Mucosa of rectum (tissue), 2 donors: ENCODE results near the gene SPATA31A3.
"Not testable (repeated sequence)": the region's sequence is repeated elsewhere in the genome, so short reads cannot be mapped to it uniquely, and the experiment has no call there.

Source experiments
- H3K27ac ChIP-seq, 2 donors: one replicate each; pipeline ENCODE4 v1.7.0; 2013; ENCODE audit warnings: inconsistent platforms in 2 of 2, low read depth in 2 of 2, low read length in 2 of 2
- H3K27me3 ChIP-seq, 2 donors: one replicate each; pipeline ENCODE4 v1.7.0; 2013; ENCODE audit warnings: low read length in 2 of 2; ENCODE audit not compliant: control insufficient read depth in 2 of 2, insufficient read depth in 2 of 2
- H3K36me3 ChIP-seq, 2 donors: one replicate each; pipeline ENCODE4 v1.7.0; 2013; ENCODE audit warnings: low read length in 2 of 2; ENCODE audit not compliant: control insufficient read depth in 2 of 2, insufficient read depth in 2 of 2
- H3K4me1 ChIP-seq, 2 donors: one replicate each; pipeline ENCODE4 v1.7.0; 2013; ENCODE audit warnings: low read length in 2 of 2, mild to moderate bottlenecking in 1 of 2; ENCODE audit not compliant: control insufficient read depth in 2 of 2, insufficient read depth in 2 of 2
- H3K4me3 ChIP-seq, 2 donors: one replicate each; pipeline ENCODE4 v1.7.0; 2013; ENCODE audit warnings: low read length in 2 of 2
- H3K9ac ChIP-seq, 2 donors: one replicate each; pipeline ENCODE4 v1.7.0; 2013; ENCODE audit warnings: low read length in 2 of 2, low read depth in 1 of 2, mild to moderate bottlenecking in 1 of 2
- H3K9me3 ChIP-seq, 2 donors: one replicate each; pipeline ENCODE4 v1.7.0; 2013; ENCODE audit warnings: low read length in 2 of 2; ENCODE audit not compliant: control insufficient read depth in 2 of 2
- donor health status: healthy.
- donor health status: Normal muscosa, but diverticular disease.

The SPATA31A3 gene

DNA sequence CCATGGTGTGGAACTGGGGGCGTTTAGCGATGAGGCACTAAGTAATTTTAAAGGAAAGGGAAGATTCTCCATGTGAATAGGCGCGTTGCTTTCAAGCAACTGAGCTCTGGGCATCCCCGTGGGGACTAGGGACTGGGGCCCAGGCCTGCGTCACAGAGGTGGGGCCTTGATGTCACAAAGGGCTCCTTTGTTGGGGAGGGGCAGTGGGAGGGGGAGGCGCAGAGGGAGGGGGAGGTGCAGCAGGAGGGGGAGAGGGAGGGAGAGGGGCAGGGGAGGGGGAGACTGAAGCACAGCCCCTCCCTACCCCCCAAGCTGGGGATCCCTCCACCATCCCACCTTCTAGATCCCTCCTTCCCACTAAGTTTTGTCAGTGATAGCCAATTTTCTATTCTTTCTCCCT is at the start of gene SPATA31A3:
Gene SPATA31A3, minus strand, starts transcription at position 101 of the 400 bp plus-strand sequence. Its CDS starts 29 bp downstream, at position 72.
- H3K27me3 ChIP-seq, H3K9ac ChIP-seq, H3K36me3 ChIP-seq, H3K27ac ChIP-seq, H3K9me3 ChIP-seq, H3K4me3 ChIP-seq, H3K4me1 ChIP-seq: not testable (repeated sequence)

DNA sequence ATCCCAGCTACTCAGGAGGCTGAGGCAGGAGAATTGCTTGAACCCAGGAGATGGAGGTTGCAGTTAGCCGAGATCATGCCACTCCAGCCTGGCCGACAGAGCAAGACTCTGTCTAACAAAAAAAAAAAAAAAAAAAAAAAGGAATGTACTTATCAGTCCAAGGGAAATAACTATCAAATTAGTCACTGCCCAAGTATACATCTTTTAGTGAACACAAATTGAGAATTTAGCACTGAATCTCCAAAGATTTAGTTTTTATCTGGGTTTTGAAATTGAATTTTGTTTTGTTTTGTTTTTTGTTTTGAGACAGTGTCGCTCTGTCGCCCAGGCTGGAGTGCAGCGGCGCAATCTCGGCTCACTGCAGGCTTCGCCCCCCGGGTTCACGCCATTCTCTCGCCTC is 39.8 kb downstream of the SPATA31A3 start:
- H3K36me3 ChIP-seq, H3K4me1 ChIP-seq: not testable (repeated sequence)

DNA sequence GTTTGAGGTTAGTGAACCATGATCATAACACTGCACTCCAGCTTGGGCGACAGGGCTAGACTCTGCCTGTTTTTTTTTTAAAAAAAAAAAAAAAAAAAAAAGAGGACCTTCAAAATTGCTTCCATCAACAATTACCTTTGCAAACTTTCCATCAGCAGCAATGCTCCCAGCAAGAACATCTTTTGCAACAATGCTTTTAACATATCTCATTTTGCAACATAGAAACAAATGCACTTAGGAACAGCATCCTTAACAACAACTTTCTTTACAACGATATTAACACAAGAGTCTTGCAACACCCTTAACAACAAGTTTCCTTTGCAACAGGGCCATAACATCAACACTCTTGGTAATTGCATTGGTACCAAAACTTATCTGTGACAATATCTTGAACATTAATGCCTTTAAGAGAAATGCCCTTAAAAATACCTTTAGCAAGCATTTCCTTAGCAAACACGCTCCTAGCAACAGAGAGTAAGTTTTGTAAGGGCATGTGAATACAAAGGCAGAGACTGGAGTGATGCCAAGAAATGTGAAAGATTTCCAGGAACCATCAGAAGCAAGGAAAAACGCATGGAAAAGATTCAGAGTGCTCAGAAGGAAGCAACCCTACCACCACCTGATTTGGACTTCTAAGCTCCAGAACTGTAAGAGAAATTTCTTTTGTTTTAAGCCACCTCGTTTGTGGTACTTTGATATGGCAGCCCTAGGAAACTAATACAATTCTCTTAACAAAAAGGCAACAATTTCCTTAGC is 49.8 kb downstream of the SPATA31A3 start:
- H3K4me1 ChIP-seq, H3K9ac ChIP-seq, H3K36me3 ChIP-seq, H3K4me3 ChIP-seq, H3K27me3 ChIP-seq, H3K27ac ChIP-seq, H3K9me3 ChIP-seq: not testable (repeated sequence)

More for the DNA sequence above, 39.8 kb downstream of the SPATA31A3 start:
- H3K9ac ChIP-seq, H3K4me3 ChIP-seq, H3K27me3 ChIP-seq, H3K27ac ChIP-seq, H3K9me3 ChIP-seq: not testable (repeated sequence)

DNA sequence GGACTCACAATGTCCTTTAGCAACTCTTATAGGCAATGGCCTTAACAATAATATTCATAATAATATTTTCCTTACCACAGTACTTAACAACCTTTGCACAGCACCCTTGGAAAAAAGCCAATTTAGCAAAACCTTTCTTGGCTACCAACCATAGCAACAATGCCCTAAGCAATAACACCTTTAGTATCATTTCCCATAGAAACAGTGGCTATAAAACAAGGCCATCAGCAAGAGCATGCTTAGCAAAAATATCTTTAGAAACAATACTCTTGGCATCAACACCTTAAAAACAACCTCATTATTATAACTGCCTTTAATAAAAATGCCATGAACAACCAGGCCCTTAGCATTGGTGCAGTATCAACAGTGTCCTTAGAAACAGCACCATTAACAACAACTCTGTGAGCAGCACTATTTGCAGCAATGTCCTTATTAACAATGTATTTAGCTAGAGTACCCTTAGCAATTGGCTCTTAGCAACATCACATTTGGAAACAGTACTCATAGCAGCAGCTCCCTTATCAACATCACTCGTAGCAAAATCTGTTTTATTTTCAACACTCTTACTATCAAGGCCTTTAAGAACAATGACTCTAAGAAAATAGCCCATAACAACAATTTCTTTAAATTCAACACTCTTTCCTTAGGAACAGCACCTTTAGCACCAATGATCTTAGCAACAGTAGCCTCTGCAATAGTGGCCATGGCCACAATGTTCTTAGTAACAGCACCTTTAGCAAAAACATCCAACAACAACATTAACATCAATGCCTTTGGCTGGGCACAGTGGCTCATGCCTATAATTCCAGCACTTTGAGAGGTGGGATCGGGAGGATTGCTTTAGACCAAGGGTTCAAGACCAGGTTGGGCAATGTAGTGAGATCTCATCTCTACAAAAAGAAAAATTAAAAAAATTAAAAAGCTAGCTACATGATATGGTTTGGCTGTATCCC is 52.2 kb downstream of the SPATA31A3 start:
- not testable (repeated sequence) for H3K9me3 ChIP-seq, H3K4me3 ChIP-seq, H3K27ac ChIP-seq, H3K4me1 ChIP-seq, H3K9ac ChIP-seq, H3K27me3 ChIP-seq, H3K36me3 ChIP-seq

DNA sequence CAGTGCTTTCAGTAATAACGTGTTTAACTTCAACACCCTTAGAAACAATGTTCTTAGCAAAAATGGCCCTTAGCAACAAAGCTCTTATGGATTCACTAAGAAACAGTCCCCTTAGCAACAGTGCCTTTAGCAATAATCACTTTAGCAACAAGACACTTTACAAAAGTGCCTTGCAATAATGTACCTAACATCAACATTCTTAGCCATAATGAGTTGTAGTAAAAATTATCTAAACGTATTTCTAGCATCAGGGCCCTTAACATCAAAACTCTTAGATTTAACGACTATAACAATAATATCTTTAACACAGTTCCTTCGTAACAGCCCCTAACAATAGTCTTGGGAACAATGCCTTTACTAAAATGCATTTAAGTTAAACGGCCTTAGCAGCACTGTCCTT is 54.0 kb downstream of the SPATA31A3 start:
- H3K9me3 ChIP-seq, H3K27me3 ChIP-seq, H3K36me3 ChIP-seq, H3K4me1 ChIP-seq, H3K27ac ChIP-seq, H3K9ac ChIP-seq, H3K4me3 ChIP-seq: not testable (repeated sequence)

DNA sequence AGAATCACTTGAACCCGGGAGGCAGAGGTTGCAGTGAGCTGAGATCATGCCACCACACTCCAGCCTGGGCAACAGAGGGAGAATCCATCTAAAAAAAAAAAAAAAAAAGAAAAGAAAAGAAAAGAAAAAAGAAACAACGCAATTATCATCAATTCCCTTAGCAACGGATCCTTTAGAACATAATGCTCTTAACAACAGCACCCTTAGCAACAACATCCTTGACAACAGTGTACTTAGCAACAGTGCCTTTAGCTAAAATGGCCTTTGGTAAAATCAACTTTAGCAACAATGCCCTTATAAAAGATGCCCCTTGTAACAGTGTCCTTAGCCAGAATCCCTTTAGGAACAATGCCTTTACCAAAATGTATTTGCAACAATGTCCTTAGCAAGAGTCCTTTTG is 54.7 kb downstream of the SPATA31A3 start:
- H3K27me3 ChIP-seq, H3K9me3 ChIP-seq, H3K4me1 ChIP-seq, H3K36me3 ChIP-seq, H3K27ac ChIP-seq, H3K4me3 ChIP-seq, H3K9ac ChIP-seq: not testable (repeated sequence)
